ENCODE results near the gene FOXB2.
A peak's percentile ranks its signal among the peaks of the same experiment; 100 is the strongest.
"Not testable (repeated sequence)": the region's sequence is repeated elsewhere in the genome, so short reads cannot be mapped to it uniquely, and the experiment has no call there.

The FOXB2 gene

DNA sequence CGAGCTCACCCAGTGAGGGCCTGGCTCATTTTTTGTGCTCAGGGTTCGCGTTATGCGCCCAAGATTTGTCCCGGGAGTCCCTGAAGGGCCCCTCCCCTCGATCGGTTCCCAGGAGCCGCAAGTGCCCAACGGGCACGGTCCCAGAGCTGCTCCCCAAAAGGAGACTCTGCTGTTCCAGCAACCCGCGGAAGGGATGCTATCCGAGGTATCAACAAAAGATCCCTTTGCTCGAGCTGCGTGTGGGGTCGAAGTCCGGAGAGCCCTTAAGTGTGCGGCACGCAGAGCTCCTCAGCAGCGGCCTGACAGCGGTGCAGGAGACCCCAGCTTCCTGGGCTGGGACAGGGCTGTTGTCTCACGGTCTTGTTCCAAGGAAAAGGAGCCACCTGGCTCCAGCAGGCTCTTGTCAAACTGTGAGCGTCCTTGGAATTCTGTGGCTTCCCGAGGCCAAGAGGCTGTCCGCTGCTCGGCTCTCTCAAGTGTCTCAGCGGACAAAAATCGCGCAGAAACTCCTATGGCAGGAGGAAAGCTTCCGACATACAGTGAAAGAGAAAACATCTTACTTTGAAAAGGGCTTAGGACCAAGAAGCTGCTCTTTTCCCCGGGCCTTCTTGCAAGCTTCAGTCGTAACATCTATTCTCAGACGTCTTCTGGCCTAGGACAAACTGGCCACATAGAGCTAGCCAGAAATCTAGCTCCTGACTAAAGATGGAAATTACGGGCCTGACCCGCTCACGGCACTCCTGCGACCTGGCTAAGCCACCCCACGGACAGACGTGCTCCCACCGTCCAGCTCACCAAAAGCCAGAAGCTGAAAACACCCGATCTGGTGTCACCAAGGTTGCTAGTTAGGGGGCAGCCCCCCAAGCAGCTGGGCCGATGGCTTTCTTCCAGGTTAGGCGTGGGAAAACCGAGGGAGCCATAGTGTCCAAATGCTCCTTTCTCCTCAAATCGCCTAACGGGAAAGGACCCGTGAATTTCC is 2.6 kb upstream of the FOXB2 start:
- DNase-seq (ENCODE audit: low read depth): no peak

GRCh38 chr9:77017505-77017894 is 2.0 kb upstream of the FOXB2 start:
- DNase-seq (ENCODE audit: low read depth): no peak

DNA sequence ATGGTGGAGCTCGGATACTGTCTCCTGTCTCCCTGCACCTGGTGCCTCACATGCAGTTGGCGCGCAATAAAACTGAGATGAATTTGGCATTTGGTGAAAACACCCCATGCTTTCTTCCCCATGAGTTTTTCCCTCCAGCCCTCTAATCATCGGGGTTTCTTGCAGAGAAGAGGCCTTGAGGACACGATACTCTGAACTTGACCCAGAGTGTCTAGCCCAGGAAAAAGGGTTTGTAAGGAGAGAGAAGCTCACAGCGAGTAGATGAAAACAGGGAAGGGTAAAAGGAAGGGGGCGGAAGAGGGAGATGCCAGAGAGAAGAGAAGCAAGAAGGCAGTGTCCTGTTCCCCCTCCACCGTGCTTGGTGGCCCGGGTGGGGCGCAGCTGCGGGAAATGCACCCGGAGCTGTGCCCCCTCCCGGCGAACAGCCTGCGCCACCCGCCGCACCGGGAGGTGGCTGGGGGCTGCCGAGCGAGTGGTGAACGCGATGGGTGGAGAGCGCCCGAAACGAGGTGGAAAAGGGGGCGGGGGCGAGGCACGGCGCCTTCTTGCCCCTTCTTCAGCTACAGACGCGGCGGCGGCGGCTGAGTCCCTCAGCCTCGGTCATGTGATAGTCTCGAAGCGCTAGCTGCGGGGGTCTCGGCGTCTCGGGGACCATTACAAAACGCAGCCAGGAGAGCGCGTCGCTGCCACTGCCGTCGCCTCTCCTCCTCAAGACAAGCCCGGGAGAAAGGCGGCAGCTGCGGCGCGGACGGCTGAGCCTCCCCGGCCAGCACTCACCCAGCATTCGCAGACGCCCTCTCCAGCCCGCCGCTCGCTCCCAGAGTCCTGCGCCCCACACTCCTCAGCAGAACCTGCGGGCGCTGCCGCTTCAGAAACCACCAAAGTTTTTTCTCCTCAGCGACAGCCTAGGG is 1.1 kb upstream of the FOXB2 start:
- no peak for DNase-seq (ENCODE audit: low read depth)

GRCh38 chr9:77018969-77019235 is 553 bp upstream of the FOXB2 start:
- DNase-seq (ENCODE audit: low read depth): no peak

DNA sequence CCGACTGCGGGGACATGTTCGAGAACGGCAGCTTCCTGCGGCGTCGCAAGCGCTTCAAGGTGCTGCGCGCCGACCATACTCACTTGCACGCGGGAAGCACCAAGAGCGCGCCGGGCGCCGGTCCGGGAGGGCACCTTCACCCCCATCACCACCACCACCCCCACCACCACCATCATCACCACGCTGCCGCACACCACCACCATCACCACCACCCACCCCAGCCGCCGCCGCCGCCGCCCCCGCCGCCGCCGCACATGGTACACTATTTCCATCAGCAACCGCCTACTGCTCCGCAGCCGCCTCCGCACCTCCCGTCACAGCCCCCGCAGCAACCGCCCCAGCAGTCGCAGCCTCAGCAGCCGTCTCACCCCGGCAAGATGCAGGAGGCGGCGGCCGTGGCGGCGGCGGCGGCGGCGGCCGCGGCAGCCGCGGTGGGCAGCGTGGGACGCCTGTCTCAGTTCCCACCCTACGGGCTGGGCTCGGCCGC is 514 bp downstream of the FOXB2 start:
- peak; percentile 33 for DNase-seq (ENCODE audit: low read depth)

GRCh38 chr9:77020413-77021290 is 1.2 kb downstream of the FOXB2 start:
- no peak for DNase-seq (ENCODE audit: low read depth)

DNA sequence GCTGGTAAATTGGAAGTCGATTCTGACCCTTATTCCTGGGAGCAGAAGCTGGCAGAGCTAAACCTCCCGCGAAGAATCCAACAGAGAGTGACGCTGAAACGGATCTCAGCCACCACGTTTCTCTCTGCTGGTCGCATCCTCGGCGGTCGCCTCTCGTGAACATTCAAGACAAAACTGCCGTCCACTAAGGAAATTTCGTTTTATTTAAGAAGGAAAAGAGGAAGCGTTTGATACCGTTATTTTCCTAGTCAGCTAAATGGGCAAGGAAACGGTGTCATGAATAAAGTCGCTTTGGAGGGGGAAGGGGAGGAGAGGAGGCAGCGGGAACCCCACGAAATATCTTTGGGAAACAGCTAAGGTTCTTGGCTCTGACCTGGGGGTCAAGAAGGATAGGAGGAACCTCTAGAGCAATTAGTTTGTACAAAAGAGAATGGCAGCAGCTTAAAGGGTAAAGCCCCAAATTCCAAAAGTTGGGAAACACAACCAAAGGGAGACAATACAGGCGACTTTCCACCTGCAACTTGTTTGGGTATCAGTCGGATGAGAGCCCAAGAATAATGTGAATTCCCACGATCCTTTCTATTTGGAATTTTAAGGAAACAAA is 1.9 kb downstream of the FOXB2 start:
- no peak for DNase-seq (ENCODE audit: low read depth)

GRCh38 chr9:77021922-77022782 is 2.7 kb downstream of the FOXB2 start:
- DNase-seq (ENCODE audit: low read depth): no peak

- DNase-seq (ENCODE audit: low read depth): no peak
Measured at GRCh38 chr9:77022783-77023440, 3.5 kb downstream of the FOXB2 start.

DNA sequence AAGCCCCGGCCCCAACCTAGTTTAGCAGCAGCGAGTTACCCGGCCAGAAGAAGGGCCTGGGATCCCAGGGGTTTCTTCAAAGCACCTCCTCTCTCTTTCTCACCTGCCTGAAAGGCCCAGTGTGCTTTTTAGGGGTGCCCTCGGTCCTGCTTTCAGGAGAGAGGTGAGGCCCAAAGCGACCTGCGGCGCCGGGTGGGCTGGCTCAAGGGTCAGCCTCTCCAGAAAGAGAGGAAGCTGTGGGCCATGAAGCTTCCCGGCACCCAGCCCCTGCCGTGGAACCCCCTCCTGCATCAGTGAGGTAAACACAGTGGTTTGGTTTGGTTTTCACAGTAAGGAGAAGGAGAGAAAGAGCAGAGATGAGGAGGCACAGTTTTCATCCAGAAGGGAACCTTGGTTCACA is 4.3 kb downstream of the FOXB2 start:
- DNase-seq (ENCODE audit: low read depth): no peak

- no peak for DNase-seq (ENCODE audit: low read depth)
Measured at GRCh38 chr9:77024776-77025545, 5.5 kb downstream of the FOXB2 start.

DNA sequence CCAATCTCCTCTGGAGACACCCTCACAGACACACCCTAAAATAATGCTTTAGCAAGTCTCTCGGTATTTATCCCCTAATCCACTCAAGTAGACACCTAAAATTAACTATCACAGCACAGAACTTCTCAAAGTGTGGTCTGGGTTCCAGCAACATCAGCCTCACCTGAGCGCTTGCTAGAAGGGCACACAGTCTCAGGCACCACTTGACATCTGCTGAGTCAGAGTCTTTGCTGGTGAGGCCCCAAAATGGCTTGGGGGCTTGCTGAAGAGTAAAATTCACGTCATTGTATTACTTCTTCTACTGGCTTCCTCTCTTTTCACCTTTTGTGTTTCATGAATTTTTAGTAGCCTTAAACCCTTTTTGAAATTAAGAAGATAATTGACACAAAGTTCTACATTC is 9.0 kb downstream of the FOXB2 start:
- DNase-seq (ENCODE audit: low read depth): no peak

DNA sequence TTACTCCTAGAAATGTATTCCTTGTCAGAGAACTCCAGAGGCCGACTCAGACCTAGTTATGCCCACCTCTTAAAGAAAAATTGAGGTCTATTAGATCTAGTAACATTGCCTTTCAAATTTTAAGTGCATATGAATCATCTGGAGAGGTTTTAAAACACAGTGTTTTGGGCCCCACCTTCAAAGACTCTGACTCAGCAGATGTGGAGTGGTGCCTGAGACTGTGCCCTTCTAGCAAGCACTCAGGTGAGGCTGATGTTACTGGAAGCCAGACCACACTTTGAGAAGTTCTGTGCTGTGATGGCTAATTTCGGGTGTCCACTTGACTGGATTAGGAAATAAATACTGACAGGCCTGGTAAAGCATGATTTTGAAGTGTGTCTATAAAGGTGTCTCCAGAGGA is 10.6 kb downstream of the FOXB2 start:
- no peak for DNase-seq (ENCODE audit: low read depth)

- DNase-seq (ENCODE audit: low read depth): no peak
Measured at GRCh38 chr9:77038281-77039036, 19.0 kb downstream of the FOXB2 start.

DNA sequence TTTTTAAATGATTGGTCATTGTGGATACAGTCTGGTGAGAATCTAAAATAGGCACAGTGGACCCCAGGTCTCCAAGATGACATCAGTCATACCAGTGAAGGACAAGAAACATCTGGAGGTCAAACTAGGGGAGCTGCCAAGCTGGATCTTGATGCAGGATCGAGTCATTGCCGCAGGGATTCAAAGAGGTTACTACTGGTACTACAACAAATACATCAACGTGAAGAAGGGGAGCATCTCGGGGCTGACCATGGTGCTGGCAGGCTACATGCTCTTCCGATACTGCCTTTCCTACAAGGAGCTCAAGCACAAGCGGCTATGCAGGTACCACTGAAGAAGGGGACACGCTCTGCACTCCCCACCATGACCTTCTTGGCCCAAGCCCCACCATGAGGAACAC is 20.9 kb downstream of the FOXB2 start:
- DNase-seq (ENCODE audit: low read depth): no peak

GRCh38 chr9:77043743-77044142 is 24.3 kb downstream of the FOXB2 start:
- not testable (repeated sequence) for DNase-seq (ENCODE audit: low read depth)

DNA sequence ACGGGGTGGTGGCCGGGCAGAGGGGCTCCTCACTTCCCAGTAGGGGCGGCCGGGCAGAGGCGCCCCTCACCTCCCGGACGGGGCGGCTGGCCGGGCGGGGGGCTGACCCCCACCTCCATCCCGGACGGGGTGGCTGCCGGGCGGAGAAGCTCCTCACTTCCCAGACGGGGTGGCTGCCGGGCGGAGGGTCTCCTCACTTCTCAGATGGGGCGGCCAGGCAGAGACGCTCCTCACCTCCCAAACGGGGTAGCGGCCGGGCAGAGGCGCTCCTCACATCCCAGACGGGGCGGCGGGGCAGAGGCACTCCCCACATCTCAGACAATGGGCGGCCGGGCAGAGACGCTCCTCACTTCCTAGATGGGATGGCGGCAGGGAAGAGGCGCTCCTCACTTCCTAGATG is 41.2 kb downstream of the FOXB2 start:
- DNase-seq (ENCODE audit: low read depth): not testable (repeated sequence)

- no peak for DNase-seq (ENCODE audit: low read depth)
Measured at GRCh38 chr9:77063645-77064285, 44.3 kb downstream of the FOXB2 start.

Measured in stimulated activated CD4-positive, alpha-beta T cell treated with anti-CD3 and anti-CD28 coated beads, Interleukin-2, amount 100 ng/mL, for 4 hours (primary cell).